Endodermal cell (in vitro differentiated cells): ENCODE results near the gene CRYAA. TPM values are rescaled to one million over a fixed set of nuclear protein-coding genes. Genes with fewer than 3 reads are reported as not detected.
A peak's percentile ranks its signal among the peaks of the same experiment; 100 is the strongest.
"Not testable (repeated sequence)": the region's sequence is repeated elsewhere in the genome, so short reads cannot be mapped to it uniquely, and the experiment has no call there.

Source experiments
- DNase-seq: peaks from one replicate; pipeline ENCODE4 v3.0.0-alpha.2; 2017
- H3K27ac ChIP-seq: 2 replicates; pipeline ENCODE4 v1.5.1; 2013; ENCODE audit warnings: mild to moderate bottlenecking, low read depth, low read length, moderate library complexity
- H3K27me3 ChIP-seq: 2 replicates; pipeline ENCODE4 v1.6.1; 2013; ENCODE audit warnings: mild to moderate bottlenecking, low read length, moderate library complexity; ENCODE audit not compliant: insufficient read depth, control insufficient read depth, poor library complexity, severe bottlenecking
- H3K36me3 ChIP-seq: 2 replicates; pipeline ENCODE4 v1.7.0; 2013; ENCODE audit warnings: mild to moderate bottlenecking, low read length, moderate library complexity; ENCODE audit not compliant: control insufficient read depth, insufficient read depth
- H3K4me1 ChIP-seq: one replicate; pipeline ENCODE4 v1.7.0; 2013; ENCODE audit warnings: low read length; ENCODE audit not compliant: control insufficient read depth, insufficient read depth
- H3K4me3 ChIP-seq: 2 replicates; pipeline ENCODE4 v1.5.1; 2013; ENCODE audit warnings: mild to moderate bottlenecking, low read length, moderate library complexity
- H3K9ac ChIP-seq: 2 replicates; pipeline ENCODE4 v1.6.1; 2013; ENCODE audit warnings: mild to moderate bottlenecking, low read length, moderate library complexity; ENCODE audit not compliant: poor library complexity, severe bottlenecking; ENCODE audit errors: extremely low read depth
- H3K9me3 ChIP-seq: 2 replicates; pipeline ENCODE4 v1.6.1; 2013; ENCODE audit warnings: mild to moderate bottlenecking, low read length, moderate library complexity; ENCODE audit not compliant: control insufficient read depth
- H3K27ac Mint-ChIP-seq: 2 replicates; pipeline ENCODE4 v1.8.0; 2020; ENCODE audit warnings: mixed read lengths
- H3K27me3 Mint-ChIP-seq: 2 replicates; pipeline ENCODE4 v1.8.0; 2021; ENCODE audit warnings: mild to moderate bottlenecking, mixed read lengths; ENCODE audit not compliant: insufficient read depth
- H3K36me3 Mint-ChIP-seq: 2 replicates; pipeline ENCODE4 v1.8.0; 2020; ENCODE audit warnings: low read depth, mixed read lengths
- H3K4me1 Mint-ChIP-seq: 2 replicates; pipeline ENCODE4 v1.8.0; 2020; ENCODE audit warnings: mixed read lengths
- H3K4me3 Mint-ChIP-seq: 2 replicates; pipeline ENCODE4 v1.8.0; 2020; ENCODE audit warnings: mild to moderate bottlenecking, moderate library complexity, mixed read lengths
- H3K9me3 Mint-ChIP-seq: 2 replicates; pipeline ENCODE4 v1.8.0; 2020; ENCODE audit warnings: mild to moderate bottlenecking, mixed read lengths
- CTCF ChIP-seq: fragments of 200-600 bp; sonication (generic); conservative IDR thresholded peaks from 2 replicates; pipeline ENCODE4 v1.5.0; 2021; ENCODE audit warnings: antibody characterized with exemption, mild to moderate bottlenecking
- WGBS, 2 experiments: methylation state at CpG; one replicate each; pipeline versions ENCODE4 v1.1.5 to v1.1.7; 2013; ENCODE audit warnings: missing lambda C conversion rate in 2 of 2, mixed read lengths in 1 of 2; ENCODE audit not compliant: insufficient coverage in 1 of 2, insufficient read length in 1 of 2; 5-methylcytosine and 5-hydroxymethylcytosine counted together
- long read RNA-seq, 4 experiments: library from polyadenylated mRNA in 2 of 4; library from RNA in 1 of 4; library from capped mRNA in 1 of 4; stranded (forward) in 3 of 4; unstranded in 1 of 4; transcript quantifications; one replicate each; pipeline ENCODE4 v2.0.0, GENCODE V29; 2020 to 2021; ENCODE audit warnings: inconsistent platforms in 1 of 4
- polyA plus RNA-seq, 2 experiments: library from polyadenylated mRNA; stranded (reverse); fragments of 50-300 nt; gene quantifications; one replicate each; pipeline ENCODE4 v1.2.3, GENCODE V29; 2013
- total RNA-seq, 2 donors: library from RNA; stranded (reverse); fragmentation: NEBNext Ultra II Directional in 1 of 2; extraction: Animal tissue kit (Norgen Biotek cat#: 25700) in 1 of 2; gene quantifications; 2 replicates in 1 of 2; 3 replicates in 1 of 2; pipeline ENCODE4 v1.2.1, GENCODE V29; 2021

The CRYAA gene
- total RNA-seq: not detected
- not detected for polyA plus RNA-seq (2013, experiment 1 of 2)
- polyA plus RNA-seq (2013, experiment 2 of 2): not detected
- long read RNA-seq, experiment 1: 0 reads
- long read RNA-seq, experiment 2: 0 reads
- long read RNA-seq, experiment 3: 0 reads
- long read RNA-seq, experiment 4, partial matches to known transcripts: 0 of 1 reads
- long read RNA-seq, experiment 4, other reads (novel, unspliced or antisense): 0 of 1 reads

GRCh38 chr21:43168708-43169107 is at the start of gene CRYAA:
Gene CRYAA, plus strand, starts transcription at chr21:43169008. Its CDS starts 92 bp downstream, at chr21:43169100.
- DNase-seq, H3K4me3 ChIP-seq, H3K27ac Mint-ChIP-seq, H3K27me3 Mint-ChIP-seq, H3K4me1 Mint-ChIP-seq, H3K36me3 ChIP-seq, H3K27ac ChIP-seq, H3K9me3 Mint-ChIP-seq, H3K27me3 ChIP-seq, H3K4me1 ChIP-seq, H3K36me3 Mint-ChIP-seq, H3K9me3 ChIP-seq, H3K4me3 Mint-ChIP-seq, H3K9ac ChIP-seq: not testable (repeated sequence)
- WGBS, 2 experiments: no CpG with 5 or more reads among the region's 16 CpGs

- not testable (repeated sequence) for H3K9ac ChIP-seq, H3K4me3 Mint-ChIP-seq, H3K9me3 Mint-ChIP-seq, H3K27me3 Mint-ChIP-seq, H3K27ac ChIP-seq, H3K4me1 Mint-ChIP-seq, H3K4me3 ChIP-seq, DNase-seq, H3K9me3 ChIP-seq, H3K27me3 ChIP-seq, H3K36me3 ChIP-seq, H3K36me3 Mint-ChIP-seq, H3K4me1 ChIP-seq, H3K27ac Mint-ChIP-seq
- WGBS, 2 experiments: no CpG with 5 or more reads among the region's 7 CpGs
These were observed 38.7 kb upstream of the CRYAA start for GRCh38 chr21:43130094-43130493.

- H3K36me3 ChIP-seq, H3K9ac ChIP-seq, H3K27ac Mint-ChIP-seq, H3K4me3 Mint-ChIP-seq, H3K36me3 Mint-ChIP-seq, DNase-seq, H3K9me3 Mint-ChIP-seq, H3K9me3 ChIP-seq, H3K27ac ChIP-seq, H3K27me3 Mint-ChIP-seq, H3K4me3 ChIP-seq, H3K4me1 Mint-ChIP-seq, H3K4me1 ChIP-seq, H3K27me3 ChIP-seq: not testable (repeated sequence)
- WGBS, 2 experiments: no CpG with 5 or more reads among the region's 10 CpGs
These were observed 34.3 kb upstream of the CRYAA start for GRCh38 chr21:43134520-43134919.

DNA sequence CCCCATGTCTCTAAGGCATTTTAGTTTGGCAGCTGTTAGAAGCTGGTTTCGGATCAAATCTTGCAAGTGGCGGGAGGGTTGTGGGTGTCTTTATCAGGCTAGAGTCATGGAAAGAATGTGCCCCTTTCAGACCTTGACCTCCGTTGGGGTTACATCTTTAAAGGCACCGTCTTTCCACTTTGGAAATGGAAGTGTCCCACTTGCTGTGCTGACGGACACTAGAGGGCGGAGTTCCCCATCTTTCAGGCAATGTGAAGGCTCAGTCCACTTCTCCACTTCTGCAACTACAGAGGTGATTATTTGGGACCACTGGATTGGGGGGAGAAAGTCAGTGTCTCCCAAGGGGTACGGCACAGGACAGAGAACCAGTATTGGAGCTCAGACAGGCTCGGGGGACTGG is 29.9 kb upstream of the CRYAA start:
- not testable (repeated sequence) for H3K27me3 ChIP-seq, H3K4me3 ChIP-seq, H3K27ac Mint-ChIP-seq, H3K4me1 Mint-ChIP-seq, H3K36me3 Mint-ChIP-seq, H3K27ac ChIP-seq, H3K4me1 ChIP-seq, H3K36me3 ChIP-seq, H3K9me3 Mint-ChIP-seq, DNase-seq, H3K9me3 ChIP-seq, H3K27me3 Mint-ChIP-seq, H3K9ac ChIP-seq, H3K4me3 Mint-ChIP-seq
- no CpG with 5 or more reads among the region's 8 CpGs for WGBS, 2 experiments
- peak; percentile 40 for TF ChIP-seq CTCF

- no CpG with 5 or more reads among the region's 17 CpGs for WGBS, 2 experiments
- not testable (repeated sequence) for DNase-seq, H3K9ac ChIP-seq, H3K4me1 Mint-ChIP-seq, H3K9me3 Mint-ChIP-seq, H3K9me3 ChIP-seq, H3K36me3 Mint-ChIP-seq, H3K36me3 ChIP-seq, H3K4me1 ChIP-seq, H3K27ac Mint-ChIP-seq, H3K27me3 Mint-ChIP-seq, H3K27ac ChIP-seq, H3K4me3 ChIP-seq, H3K4me3 Mint-ChIP-seq, H3K27me3 ChIP-seq
These were observed 27.4 kb upstream of the CRYAA start for GRCh38 chr21:43141407-43141806.

- not testable (repeated sequence) for H3K27ac Mint-ChIP-seq, H3K4me1 ChIP-seq
These were observed 22.2 kb upstream of the CRYAA start for GRCh38 chr21:43146637-43147036.

More at GRCh38 chr21:43146637-43147036, 22.2 kb upstream of the CRYAA start:
- not testable (repeated sequence) for H3K4me3 ChIP-seq, H3K4me1 Mint-ChIP-seq, H3K4me3 Mint-ChIP-seq, DNase-seq, H3K36me3 Mint-ChIP-seq, H3K9ac ChIP-seq, H3K36me3 ChIP-seq, H3K9me3 Mint-ChIP-seq, H3K27me3 Mint-ChIP-seq, H3K27ac ChIP-seq, H3K27me3 ChIP-seq, H3K9me3 ChIP-seq
- no CpG with 5 or more reads among the region's 12 CpGs for WGBS, 2 experiments
